NCI-H2227 (cell line): Measurements from ENCODE around the gene STRA6.

ENCODE experiments used
- DNase-seq: peaks from one replicate; lab custom pipeline; 2025; ENCODE audit not compliant: unreplicated experiment; lab: John Stamatoyannopoulos, UW

Gene STRA6

GRCh38 chr15:74132681-74133651 is 69.6 kb downstream of the STRA6 start:
- DNase-seq: no peak

DNA sequence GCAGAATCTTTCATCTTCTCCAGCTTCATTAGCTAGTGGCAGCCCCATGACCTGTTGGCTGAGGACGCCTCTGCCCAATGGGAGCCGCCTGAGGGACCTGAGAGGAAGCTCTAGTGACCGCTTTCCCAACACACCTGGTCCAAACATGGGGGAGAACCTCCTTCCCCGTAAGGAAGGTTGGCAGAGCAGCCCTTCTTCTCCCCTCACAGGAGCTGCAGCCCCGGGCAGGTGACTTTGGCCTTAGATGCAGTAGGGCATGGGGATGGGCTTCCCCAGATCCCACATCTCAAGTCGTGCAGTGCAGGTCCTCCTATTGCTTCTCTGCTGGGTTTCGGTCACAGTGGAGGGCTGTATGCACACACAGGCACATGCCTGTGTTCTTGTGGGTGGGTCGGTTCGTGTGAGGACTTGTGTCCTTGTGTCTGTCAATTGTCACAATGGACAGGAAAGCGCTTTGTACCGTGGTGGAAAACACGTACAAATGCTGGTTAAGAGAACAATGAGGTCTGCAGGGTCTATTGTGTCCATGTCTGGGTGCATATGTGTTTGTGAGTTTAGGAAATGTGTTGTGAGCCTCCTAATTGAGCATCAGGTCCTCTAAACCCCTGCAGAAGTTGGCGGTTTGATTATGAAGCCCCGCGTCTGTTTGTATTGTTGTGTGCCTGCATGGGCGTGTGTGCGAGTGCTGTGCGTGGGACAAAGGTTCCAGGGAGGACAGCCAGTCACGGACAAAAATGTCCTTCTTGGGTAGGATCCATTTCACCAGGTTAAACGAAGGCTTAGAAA is 70.8 kb downstream of the STRA6 start:
- DNase-seq: no peak

DNA sequence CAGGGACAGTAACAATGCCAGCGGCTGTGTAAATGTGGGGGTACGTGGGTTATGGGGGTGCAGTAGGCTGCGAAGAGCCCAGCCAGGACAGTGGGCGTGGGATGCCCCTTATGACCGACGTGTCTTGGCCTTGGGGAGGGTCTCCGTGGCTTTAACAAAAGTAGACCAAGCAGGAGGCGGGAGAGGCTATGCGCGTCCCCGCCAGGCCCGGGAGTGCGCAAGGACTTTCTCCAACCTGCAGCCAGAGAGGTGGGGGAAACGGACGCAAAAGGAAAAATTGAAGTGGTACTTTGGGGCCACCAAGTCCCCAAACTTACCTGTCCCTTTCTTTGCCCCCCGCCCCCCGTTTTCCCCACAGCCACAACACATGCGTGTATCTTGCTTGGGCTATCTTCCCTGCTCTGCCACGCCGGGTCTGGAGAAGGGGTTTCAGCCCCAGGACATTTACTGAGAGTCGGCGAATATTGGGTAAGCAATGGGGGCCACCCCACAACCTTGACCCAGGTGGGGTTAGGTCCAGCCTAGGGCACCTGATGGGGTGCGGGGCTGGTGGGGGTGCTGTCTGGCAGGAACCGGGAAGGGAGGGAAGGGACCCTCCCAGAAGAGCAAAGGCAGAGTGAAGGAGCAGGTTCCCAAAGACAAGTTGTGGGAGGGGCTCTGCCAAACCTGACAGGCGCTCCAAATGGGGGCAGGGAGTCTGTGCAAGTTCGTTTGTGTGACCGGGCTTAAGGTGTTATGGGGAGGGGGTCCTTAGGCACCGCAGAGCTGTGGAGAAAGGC is 71.5 kb downstream of the STRA6 start:
- DNase-seq: no peak

DNA sequence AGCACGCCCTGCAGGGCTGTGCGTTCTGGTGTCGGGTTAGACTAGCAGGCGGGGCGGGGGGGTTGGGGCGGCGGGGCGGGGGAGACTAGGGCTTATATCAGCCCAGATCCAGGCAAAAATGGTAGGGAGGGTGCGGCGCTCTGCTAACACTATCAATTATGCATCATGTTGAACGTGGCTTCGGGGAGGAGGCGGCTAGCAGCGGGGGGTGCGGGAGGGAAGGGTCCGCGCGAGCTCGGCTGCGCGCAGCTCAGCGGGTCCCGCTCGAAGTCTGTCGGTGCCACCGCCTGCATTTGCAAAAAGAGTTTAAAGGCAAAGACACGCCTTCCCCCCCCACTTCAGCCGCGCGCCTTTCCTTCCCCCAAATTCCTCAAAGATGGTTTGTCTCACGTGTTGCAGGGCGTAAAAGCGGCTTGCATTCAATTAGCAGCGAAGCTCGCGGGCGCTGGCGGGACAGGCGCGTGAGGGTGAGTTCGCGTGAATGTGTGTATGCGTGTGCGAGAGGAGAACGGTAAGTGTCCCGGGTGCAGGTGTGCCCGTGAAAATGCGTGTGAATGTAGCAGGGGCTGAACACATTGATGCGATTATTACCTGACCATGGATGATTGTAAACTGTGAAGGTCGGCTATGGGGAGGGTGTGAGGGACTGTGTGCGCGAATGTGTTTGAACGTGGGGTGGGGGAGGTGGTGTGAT is 72.3 kb downstream of the STRA6 start, which contains the start of gene ISLR2:
TSS of gene ISLR2 (plus strand) at position 432 of the 694 bp plus-strand sequence. CDS start 2,169 bp downstream, outside the sequence.
- DNase-seq: peak; percentile 91

DNA sequence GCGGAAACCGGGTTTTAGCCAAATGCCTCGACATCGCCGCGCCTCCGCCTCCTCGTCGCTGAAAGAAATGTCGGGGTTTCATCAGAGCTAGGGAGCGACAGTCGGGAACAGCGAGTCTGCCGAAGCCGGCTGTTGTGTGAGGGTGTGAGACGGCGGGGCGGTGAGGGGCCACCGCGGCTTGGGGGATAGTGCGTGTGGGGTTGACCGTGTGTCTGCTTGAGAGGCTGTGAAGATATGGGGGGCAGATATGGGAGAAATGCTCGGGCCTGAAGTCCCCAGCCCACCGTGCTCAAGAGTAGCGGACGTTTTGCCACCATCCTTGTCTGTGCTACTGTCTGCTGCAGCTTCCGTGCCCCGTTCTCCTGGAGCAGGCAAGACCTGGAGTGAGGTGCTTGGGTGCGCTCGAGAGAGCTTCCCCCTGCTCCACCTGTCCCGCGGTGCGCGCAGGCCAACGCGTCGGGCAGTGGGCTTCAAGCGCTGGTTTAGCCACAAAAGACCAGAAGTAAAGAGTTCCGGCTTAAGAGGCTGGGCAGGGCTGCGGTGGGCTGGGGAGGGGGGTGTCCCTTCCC is 72.9 kb downstream of the STRA6 start:
- DNase-seq: peak; percentile 46
